ENCODE results near the gene GLCE.

- TF ChIP-seq, protein P1, sequence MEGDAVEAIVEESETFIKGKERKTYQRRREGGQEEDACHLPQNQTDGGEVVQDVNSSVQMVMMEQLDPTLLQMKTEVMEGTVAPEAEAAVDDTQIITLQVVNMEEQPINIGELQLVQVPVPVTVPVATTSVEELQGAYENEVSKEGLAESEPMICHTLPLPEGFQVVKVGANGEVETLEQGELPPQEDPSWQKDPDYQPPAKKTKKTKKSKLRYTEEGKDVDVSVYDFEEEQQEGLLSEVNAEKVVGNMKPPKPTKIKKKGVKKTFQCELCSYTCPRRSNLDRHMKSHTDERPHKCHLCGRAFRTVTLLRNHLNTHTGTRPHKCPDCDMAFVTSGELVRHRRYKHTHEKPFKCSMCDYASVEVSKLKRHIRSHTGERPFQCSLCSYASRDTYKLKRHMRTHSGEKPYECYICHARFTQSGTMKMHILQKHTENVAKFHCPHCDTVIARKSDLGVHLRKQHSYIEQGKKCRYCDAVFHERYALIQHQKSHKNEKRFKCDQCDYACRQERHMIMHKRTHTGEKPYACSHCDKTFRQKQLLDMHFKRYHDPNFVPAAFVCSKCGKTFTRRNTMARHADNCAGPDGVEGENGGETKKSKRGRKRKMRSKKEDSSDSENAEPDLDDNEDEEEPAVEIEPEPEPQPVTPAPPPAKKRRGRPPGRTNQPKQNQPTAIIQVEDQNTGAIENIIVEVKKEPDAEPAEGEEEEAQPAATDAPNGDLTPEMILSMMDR (IDR thresholded peaks at IDR 0.05; ENCODE audit: low read length), result no peak
- TF ChIP-seq EZH2 (IDR thresholded peaks at IDR 0.05; ENCODE audit: borderline replicate concordance, low read length), result no peak
Observed at GRCh38 chr15:69215314-69216035, 55.0 kb downstream of the GLCE start.
